ENCODE measurements around the gene THBD.

DNA sequence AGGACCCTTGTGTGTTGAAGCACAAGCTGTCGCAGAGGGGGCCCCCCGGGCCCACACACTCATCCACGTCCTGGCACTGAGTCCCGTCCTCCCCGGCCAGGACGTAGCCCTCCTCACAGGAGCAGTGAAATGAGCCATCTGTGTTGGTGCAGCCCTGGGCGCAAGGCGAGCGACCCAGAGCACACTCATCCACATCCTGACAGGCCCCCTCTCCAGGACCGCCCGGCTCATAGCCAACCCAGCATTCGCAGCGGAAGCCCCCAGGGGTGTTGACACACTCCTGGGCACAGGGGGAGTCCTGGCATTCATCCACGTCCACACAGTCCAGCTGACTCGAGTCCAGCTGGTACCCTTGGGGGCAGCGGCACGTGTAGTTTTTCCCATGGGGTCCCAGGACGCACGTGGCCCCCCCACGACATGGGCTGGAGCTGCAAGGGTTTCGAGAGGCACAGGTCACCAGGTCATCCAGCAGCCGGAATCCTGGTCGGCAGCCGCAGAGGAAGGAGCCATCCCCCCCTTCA is 35.4 kb upstream of the THBD start:
- TF ChIP-seq BACH2 (CRISPR knock-in tag; IDR thresholded peaks at IDR 0.05; ENCODE audit: borderline replicate concordance) (no peak), ZNF70 (CRISPR knock-in tag; IDR thresholded peaks at IDR 0.05) (no peak), RARB (CRISPR knock-in tag; IDR thresholded peaks at IDR 0.05) (no peak)

Measured in SK-N-SH treated with all-trans-retinoic acid at 6 μM for 48 hours (cell line).